Esophagus muscularis mucosa (tissue), 4 donors: ENCODE measurements around the gene SACS. TPM values are rescaled to one million over a fixed set of nuclear protein-coding genes. Genes with fewer than 3 reads are reported as not detected.
A peak's percentile ranks its signal among the peaks of the same experiment; 100 is the strongest.

Experiments
- DNase-seq: peaks from one replicate; pipeline ENCODE4 v3.0.0-alpha.2; 2017; ENCODE audit errors: extremely low spot score
- H3K27ac ChIP-seq, 4 donors: fragments of 200-600 bp; sonication (generic); replicated peaks in 1 of 4; 1 replicate in 3 of 4; 2 replicates in 1 of 4; pipeline ENCODE4 v1.5.1; 2016 to 2019; ENCODE audit warnings: mild to moderate bottlenecking in 1 of 4
- H3K27me3 ChIP-seq, 4 donors: fragments of 200-600 bp; sonication (generic); one replicate each; pipeline versions ENCODE4 v1.5.1 to v1.6.0; 2016 to 2019
- H3K36me3 ChIP-seq, 4 donors: fragments of 200-600 bp; sonication (generic); one replicate each; pipeline ENCODE4 v1.5.1; 2016 to 2019
- H3K4me1 ChIP-seq, 4 donors: fragments of 200-600 bp; sonication (generic); one replicate each; pipeline ENCODE4 v1.5.1; 2016 to 2019
- H3K4me3 ChIP-seq, 4 donors: fragments of 200-600 bp; sonication (generic); 1 replicate in 2 of 4; 2 replicates in 2 of 4; pipeline ENCODE4 v1.5.1; 2016 to 2019; ENCODE audit warnings: mild to moderate bottlenecking in 4 of 4, moderate library complexity in 1 of 4
- H3K9me3 ChIP-seq, 4 donors: fragments of 200-600 bp; sonication (generic); 1 replicate in 3 of 4; 2 replicates in 1 of 4; pipeline ENCODE4 v1.5.1; 2016 to 2019
- EP300 ChIP-seq: sonication (generic); formaldehyde crosslinking; IDR thresholded peaks from one replicate; pipeline ENCODE4 v1.6.1; 2017; ENCODE audit warnings: antibody characterized with exemption
- POLR2A ChIP-seq: fragments of 450-650 bp; IDR thresholded peaks from one replicate; pipeline ENCODE4 v1.6.1; 2017; ENCODE audit warnings: antibody characterized with exemption, moderate library complexity, mild to moderate bottlenecking, low read depth
- POLR2AphosphoS5 ChIP-seq, 2 donors: sonication (generic); formaldehyde crosslinking; IDR thresholded peaks; one replicate each; pipeline ENCODE4 v1.6.1; 2017; ENCODE audit warnings: antibody characterized with exemption in 2 of 2
- WGBS: methylation state at CpG from one replicate; pipeline ENCODE4 v1.1.5; 2018; 5-methylcytosine and 5-hydroxymethylcytosine counted together
- intact Hi-C: fragments of 100-400 bp; cut with DNase I; formaldehyde crosslinking; loops from one replicate; pipeline ENCODE4 v1.15.1; 2023
- total RNA-seq, 4 donors: library from RNA; depleted of rRNA; stranded (reverse); fragments of >200 nt; gene quantifications; one replicate each; pipeline versions ENCODE4 v1.1.0 to v1.2.1, GENCODE V29; 2016
- TF ChIP-seq, protein P1 (sequence below), 3 experiments: fragments of 200-600 bp in 2 of 3; fragments of 450-650 bp in 1 of 3; sonication (generic) in 2 of 3; IDR thresholded peaks; one replicate each; pipeline ENCODE4 v1.5.1; 2017 to 2019; ENCODE audit warnings: antibody characterized with exemption in 3 of 3, mild to moderate bottlenecking in 2 of 3, moderate library complexity in 1 of 3

The SACS gene
- total RNA-seq, 4 donors from 2014 or later = 45.1 to 70.1 (median 65.3) TPM

- Histone ChIP-seq H3K36me3 (no peaks in the 10 kb centered on the region), H3K4me1 (peaks cover 6 to 62% (median 34%) of the 10 kb centered on the region in 4 donors), H3K9me3 (no peaks in the 10 kb centered on the region), H3K27ac (peak overlapping the region; percentile 73 to 84 (median 78)), H3K27me3 (no peaks in the 10 kb centered on the region), H3K4me3 (peak overlapping the region; percentile 56 to 69 (median 63))
- TF ChIP-seq, protein P1, sequence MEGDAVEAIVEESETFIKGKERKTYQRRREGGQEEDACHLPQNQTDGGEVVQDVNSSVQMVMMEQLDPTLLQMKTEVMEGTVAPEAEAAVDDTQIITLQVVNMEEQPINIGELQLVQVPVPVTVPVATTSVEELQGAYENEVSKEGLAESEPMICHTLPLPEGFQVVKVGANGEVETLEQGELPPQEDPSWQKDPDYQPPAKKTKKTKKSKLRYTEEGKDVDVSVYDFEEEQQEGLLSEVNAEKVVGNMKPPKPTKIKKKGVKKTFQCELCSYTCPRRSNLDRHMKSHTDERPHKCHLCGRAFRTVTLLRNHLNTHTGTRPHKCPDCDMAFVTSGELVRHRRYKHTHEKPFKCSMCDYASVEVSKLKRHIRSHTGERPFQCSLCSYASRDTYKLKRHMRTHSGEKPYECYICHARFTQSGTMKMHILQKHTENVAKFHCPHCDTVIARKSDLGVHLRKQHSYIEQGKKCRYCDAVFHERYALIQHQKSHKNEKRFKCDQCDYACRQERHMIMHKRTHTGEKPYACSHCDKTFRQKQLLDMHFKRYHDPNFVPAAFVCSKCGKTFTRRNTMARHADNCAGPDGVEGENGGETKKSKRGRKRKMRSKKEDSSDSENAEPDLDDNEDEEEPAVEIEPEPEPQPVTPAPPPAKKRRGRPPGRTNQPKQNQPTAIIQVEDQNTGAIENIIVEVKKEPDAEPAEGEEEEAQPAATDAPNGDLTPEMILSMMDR (IDR thresholded peaks at IDR 0.05) = no peak
- no peak for TF ChIP-seq EP300
- TF ChIP-seq POLR2A = no peak
- TF ChIP-seq POLR2AphosphoS5 (IDR thresholded peaks at IDR 0.05) = no peak
- intact Hi-C loops = no loop called here
- DNase-seq = peak; percentile 12
- 48% methylated on average over 6 of the region's 6 CpGs for WGBS
These were observed 876 bp downstream of the SACS start for GRCh38 chr13:23432626-23433025.

DNA sequence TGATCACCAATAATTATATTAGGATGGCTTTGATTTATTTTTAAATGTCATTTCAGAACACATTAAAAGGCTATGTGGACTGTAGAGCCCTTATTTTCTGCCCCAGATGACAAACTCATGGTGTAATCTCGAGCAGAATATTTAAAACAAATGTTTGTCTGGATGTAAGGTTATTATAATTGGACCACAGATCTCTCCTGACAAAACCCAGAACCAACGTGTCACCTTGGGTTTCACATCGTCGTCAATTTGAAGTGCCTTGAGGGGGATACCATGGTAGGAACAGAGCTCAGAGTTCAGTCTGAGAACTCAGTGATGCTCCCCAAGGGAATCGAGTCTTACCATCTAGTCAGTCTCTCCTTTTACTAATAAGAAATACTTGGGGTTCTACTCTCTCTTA is 2.8 kb downstream of the SACS start:
- Histone ChIP-seq H3K4me3 (no peak overlapping the region), H3K36me3 (no peaks in the 10 kb centered on the region), H3K4me1 (peaks cover 12 to 76% (median 47%) of the 10 kb centered on the region in 4 donors), H3K27me3 (no peaks in the 10 kb centered on the region), H3K9me3 (no peaks in the 10 kb centered on the region), H3K27ac (peak overlapping the region in 2 of 4 donors; percentile 15 to 37)
- intact Hi-C loops = no loop called here
- peak; percentile 17 for DNase-seq
- TF ChIP-seq, protein P1 (IDR thresholded peaks at IDR 0.05) = no peak
- TF ChIP-seq POLR2AphosphoS5 (IDR thresholded peaks at IDR 0.05) (no peak), POLR2A (no peak), EP300 (no peak)
- WGBS = 75% methylated on average over 5 of the region's 5 CpGs

GRCh38 chr13:23427881-23428528 is 5.5 kb downstream of the SACS start:
- Histone ChIP-seq H3K9me3 (no peaks in the 10 kb centered on the region), H3K4me1 (peaks cover 12 to 63% (median 44%) of the 10 kb centered on the region in 4 donors), H3K4me3 (peak overlapping the region; percentile 6 to 46 (median 30)), H3K27ac (peak overlapping the region; percentile 82 to 86 (median 84)), H3K36me3 (no peaks in the 10 kb centered on the region), H3K27me3 (no peaks in the 10 kb centered on the region)
- 48% methylated on average over 11 of the region's 11 CpGs for WGBS
- DNase-seq = peak; percentile 75
- intact Hi-C loops = loop anchor here (5.0 kb wide), 1 partner anchor 51 kb away; no protein-coding TSS in a partner anchor
- TF ChIP-seq POLR2A = no peak
- no peak for TF ChIP-seq EP300
- TF ChIP-seq, protein P1 (IDR thresholded peaks at IDR 0.05) = no peak
- TF ChIP-seq POLR2AphosphoS5 (IDR thresholded peaks at IDR 0.05) = no peak

DNA sequence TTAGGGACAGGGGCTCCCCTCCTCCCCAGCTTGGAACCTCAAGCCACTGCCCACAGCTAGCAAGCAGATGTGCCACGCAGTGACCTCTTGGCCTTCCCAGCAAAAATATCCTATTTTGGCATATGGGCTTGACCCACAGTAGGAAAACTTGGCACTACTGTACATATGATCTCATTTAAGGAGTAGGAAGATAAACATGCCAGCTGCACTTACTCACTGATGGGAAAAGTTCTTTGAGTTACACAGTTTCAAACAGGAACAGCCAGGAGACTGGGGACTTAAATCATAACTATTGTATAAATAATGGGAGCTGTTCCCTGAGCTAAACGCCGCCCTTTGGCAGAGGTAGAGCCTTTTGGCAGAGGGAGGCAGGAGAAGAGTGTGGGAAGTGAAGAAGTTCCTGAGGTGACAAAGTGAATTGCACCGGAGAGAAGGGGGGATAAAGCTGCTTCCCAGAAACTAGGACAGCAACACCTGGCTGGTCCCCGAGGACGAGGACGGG is 6.1 kb downstream of the SACS start:
- peak; percentile 74 to 80 for TF ChIP-seq POLR2AphosphoS5 (IDR thresholded peaks at IDR 0.05)
- TF ChIP-seq, protein P1 (IDR thresholded peaks at IDR 0.05) = peak in 1 of 3 experiments; percentile 16
- peak; percentile 87 for TF ChIP-seq EP300
- TF ChIP-seq POLR2A = no peak
- WGBS = 22% methylated on average over 7 of the region's 7 CpGs
- Histone ChIP-seq H3K27me3 (no peaks in the 10 kb centered on the region), H3K27ac (peak overlapping the region; percentile 82 to 86 (median 84)), H3K4me1 (peaks cover 12 to 56% (median 41%) of the 10 kb centered on the region in 4 donors), H3K36me3 (no peaks in the 10 kb centered on the region), H3K9me3 (no peaks in the 10 kb centered on the region), H3K4me3 (peak overlapping the region; percentile 6 to 46 (median 30))
- intact Hi-C loops = loop anchor here (5.0 kb wide), 1 partner anchor 50 kb away; no protein-coding TSS in a partner anchor
- DNase-seq = peak; percentile 94
